Gastroesophageal sphincter (tissue), 3 donors: Measurements from ENCODE around the gene FBXO15.

Experiments
- EP300 ChIP-seq: sonication (generic); formaldehyde crosslinking; IDR thresholded peaks from one replicate; pipeline ENCODE4 v1.6.1; 2017; ENCODE audit warnings: antibody characterized with exemption, mild to moderate bottlenecking
- POLR2A ChIP-seq, 2 donors: fragments of 450-650 bp; IDR thresholded peaks; one replicate each; pipeline ENCODE4 v1.6.1; 2017; ENCODE audit warnings: antibody characterized with exemption in 2 of 2, mild to moderate bottlenecking in 2 of 2, moderate library complexity in 1 of 2
- POLR2AphosphoS5 ChIP-seq: sonication (generic); formaldehyde crosslinking; IDR thresholded peaks from one replicate; pipeline ENCODE4 v1.6.1; 2017; ENCODE audit warnings: antibody characterized with exemption
- TF ChIP-seq, protein P1 (sequence below), 4 experiments: fragments of 200-600 bp in 2 of 4; fragments of 450-650 bp in 2 of 4; sonication (generic) in 1 of 4; IDR thresholded peaks; one replicate each; pipeline ENCODE4 v1.5.1; 2017 to 2019; ENCODE audit warnings: antibody characterized with exemption in 4 of 4, mild to moderate bottlenecking in 2 of 4, moderate library complexity in 2 of 4

DNA sequence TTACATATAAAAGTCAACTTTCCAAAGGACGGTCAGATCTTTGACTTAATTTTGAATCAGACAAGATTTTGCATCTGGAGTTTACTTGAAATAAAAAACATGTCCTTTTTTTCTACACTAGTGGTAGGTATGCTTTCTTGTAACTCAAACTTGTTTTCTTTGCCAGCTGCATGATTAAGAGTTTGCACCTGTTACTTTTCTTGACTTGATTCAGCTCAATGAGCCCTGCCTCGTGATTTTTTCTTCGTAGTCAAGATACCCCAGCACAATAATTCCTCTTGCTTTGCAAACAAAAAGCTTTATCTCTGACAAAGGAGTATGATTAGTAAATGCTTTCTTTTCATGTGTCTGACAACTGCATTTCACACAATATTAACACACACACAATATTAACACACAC, 82.3 kb downstream of the FBXO15 start:
- TF ChIP-seq, protein P1, sequence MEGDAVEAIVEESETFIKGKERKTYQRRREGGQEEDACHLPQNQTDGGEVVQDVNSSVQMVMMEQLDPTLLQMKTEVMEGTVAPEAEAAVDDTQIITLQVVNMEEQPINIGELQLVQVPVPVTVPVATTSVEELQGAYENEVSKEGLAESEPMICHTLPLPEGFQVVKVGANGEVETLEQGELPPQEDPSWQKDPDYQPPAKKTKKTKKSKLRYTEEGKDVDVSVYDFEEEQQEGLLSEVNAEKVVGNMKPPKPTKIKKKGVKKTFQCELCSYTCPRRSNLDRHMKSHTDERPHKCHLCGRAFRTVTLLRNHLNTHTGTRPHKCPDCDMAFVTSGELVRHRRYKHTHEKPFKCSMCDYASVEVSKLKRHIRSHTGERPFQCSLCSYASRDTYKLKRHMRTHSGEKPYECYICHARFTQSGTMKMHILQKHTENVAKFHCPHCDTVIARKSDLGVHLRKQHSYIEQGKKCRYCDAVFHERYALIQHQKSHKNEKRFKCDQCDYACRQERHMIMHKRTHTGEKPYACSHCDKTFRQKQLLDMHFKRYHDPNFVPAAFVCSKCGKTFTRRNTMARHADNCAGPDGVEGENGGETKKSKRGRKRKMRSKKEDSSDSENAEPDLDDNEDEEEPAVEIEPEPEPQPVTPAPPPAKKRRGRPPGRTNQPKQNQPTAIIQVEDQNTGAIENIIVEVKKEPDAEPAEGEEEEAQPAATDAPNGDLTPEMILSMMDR (IDR thresholded peaks at IDR 0.05), result no peak
- TF ChIP-seq POLR2A (IDR thresholded peaks at IDR 0.05) (no peak), POLR2AphosphoS5 (no peak), EP300 (no peak)
